A549 (cell line): Measurements from ENCODE around the gene PTEN. TPM values are rescaled to one million over a fixed set of nuclear protein-coding genes. Genes with fewer than 3 reads are reported as not detected.

Experiments used
- ATAC-seq, 2 experiments: fragments of 200-7000 bp in 1 of 2; fragments of >200 bp in 1 of 2; cut with Nextera tagmentation in 1 of 2; cut with Tn5 transposase in 1 of 2; 3 replicates each; pipeline versions ENCODE4 v1.8.0 to v1.9.1; 2018 to 2020; ENCODE audit warnings: mild to moderate bottlenecking in 1 of 2, moderate library complexity in 1 of 2
- CTCF ChIA-PET: fragments of 300-600 bp; sonication (Branson Sonifier 250); formaldehyde crosslinking; extraction: SDS; loops from one replicate; lab custom pipeline; 2021; ENCODE audit warnings: antibody characterized with exemption, inconsistent platforms; lab: Yijun Ruan, JAX
- POLR2A ChIA-PET: fragments of 350-600 bp; formaldehyde crosslinking; extraction: SDS; loops from one replicate; lab custom pipeline; 2021; ENCODE audit warnings: antibody characterized with exemption, inconsistent platforms; lab: Yijun Ruan, JAX
- DNase-seq, 2 experiments: peaks; one replicate each; pipeline versions ENCODE4 v3.0.0 to v3.0.0-alpha.2; 2011 to 2016; ENCODE audit warnings: low read depth in 1 of 2, low spot score in 1 of 2
- FAIRE-seq: peaks from 2 replicates; lab custom pipeline; 2011; peaks lifted over from hg19 to GRCh38; lab: Jason Lieb, UNC
- H3K27ac ChIP-seq, 2 experiments: fragments of >200 bp; sonication (Bioruptor Twin); formaldehyde crosslinking; 3 replicates each; pipeline ENCODE4 v1.5.1; 2016 to 2017
- H3K4me1 ChIP-seq: fragments of >200 bp; sonication (Bioruptor Twin); formaldehyde crosslinking; 3 replicates; pipeline ENCODE4 v1.6.1; 2016
- H3K4me2 ChIP-seq: fragments of >200 bp; sonication (Bioruptor Twin); formaldehyde crosslinking; 3 replicates; pipeline ENCODE4 v1.6.1; 2016
- H3K4me3 ChIP-seq: fragments of >200 bp; sonication (Bioruptor Twin); formaldehyde crosslinking; 3 replicates; pipeline ENCODE4 v1.5.1; 2016
- H3K9me3 ChIP-seq: fragments of >200 bp; sonication (Bioruptor Twin); formaldehyde crosslinking; 3 replicates; pipeline ENCODE4 v1.6.1; 2016
- CBX2 ChIP-seq: fragments of 200-600 bp; sonication (generic); IDR thresholded peaks from 2 replicates; pipeline ENCODE4 v1.6.1; 2016; ENCODE audit warnings: low read depth, mild to moderate bottlenecking, borderline replicate concordance
- CBX8 ChIP-seq: fragments of 200-600 bp; sonication (generic); IDR thresholded peaks from 2 replicates; pipeline ENCODE4 v1.6.1; 2016
- CEBPB ChIP-seq, 2 experiments: fragments of >200 bp in 1 of 2; sonication (Bioruptor Twin) in 1 of 2; formaldehyde crosslinking in 1 of 2; IDR thresholded peaks; 2 replicates each; pipeline ENCODE4 v1.6.1; 2012 to 2016
- EHMT2 ChIP-seq: fragments of 200-600 bp; sonication (generic); IDR thresholded peaks from 2 replicates; pipeline ENCODE4 v1.6.1; 2016; ENCODE audit warnings: antibody characterized with exemption, low read depth, mild to moderate bottlenecking, moderate library complexity
- ESRRA ChIP-seq: fragments of 150-350 bp; IDR thresholded peaks from 2 replicates; pipeline ENCODE4 v1.6.1; 2014; ENCODE audit warnings: mild to moderate bottlenecking, low read length, borderline replicate concordance
- FOSB ChIP-seq: fragments of 250-450 bp; sonication (Bioruptor Pico); IDR thresholded peaks from 2 replicates; pipeline ENCODE4 v1.5.0; 2020; ENCODE audit warnings: mild to moderate bottlenecking, moderate library complexity
- FOSL2 ChIP-seq, 2 experiments: fragments of 450-650 bp in 1 of 2; fragments of >200 bp in 1 of 2; sonication (Bioruptor Twin) in 1 of 2; formaldehyde crosslinking; IDR thresholded peaks; 2 replicates each; pipeline versions ENCODE4 v1.5.0 to v1.6.1; 2016 to 2020; ENCODE audit warnings: mild to moderate bottlenecking in 1 of 2, moderate library complexity in 1 of 2
- GATA3 ChIP-seq: IDR thresholded peaks from 2 replicates; pipeline ENCODE4 v1.6.1; 2012; ENCODE audit warnings: borderline replicate concordance
- HEYL ChIP-seq: fragments of 250-450 bp; sonication (Bioruptor Pico); IDR thresholded peaks from 2 replicates; pipeline ENCODE4 v1.8.0; 2021; ENCODE audit warnings: mild to moderate bottlenecking, moderate library complexity
- HOXA7 ChIP-seq: fragments of 250-450 bp; sonication (Bioruptor Pico); IDR thresholded peaks from 2 replicates; pipeline ENCODE4 v1.5.0; 2020; ENCODE audit warnings: mild to moderate bottlenecking, moderate library complexity
- HOXB13 ChIP-seq: fragments of 250-450 bp; sonication (Bioruptor Pico); IDR thresholded peaks from 2 replicates; pipeline ENCODE4 v1.5.0; 2020; ENCODE audit warnings: low read depth, mild to moderate bottlenecking, moderate library complexity
- HOXB5 ChIP-seq: fragments of 250-450 bp; sonication (Bioruptor Pico); IDR thresholded peaks from 2 replicates; pipeline ENCODE4 v1.5.0; 2020; ENCODE audit warnings: mild to moderate bottlenecking, moderate library complexity
- JUN ChIP-seq, 2 experiments: fragments of >200 bp; sonication (Bioruptor Twin); formaldehyde crosslinking; IDR thresholded peaks; 2 replicates in 1 of 2; 3 replicates in 1 of 2; pipeline ENCODE4 v1.6.1; 2016 to 2017
- JUNB ChIP-seq: fragments of >200 bp; sonication (Bioruptor Twin); formaldehyde crosslinking; IDR thresholded peaks from 2 replicates; pipeline ENCODE4 v1.6.1; 2016
- KDM1A ChIP-seq: fragments of 200-600 bp; sonication (generic); IDR thresholded peaks from 2 replicates; pipeline ENCODE4 v1.6.1; 2016; ENCODE audit warnings: low read depth, mild to moderate bottlenecking
- MYC ChIP-seq: IDR thresholded peaks from 2 replicates; pipeline ENCODE4 v1.6.1; 2012; ENCODE audit warnings: mild to moderate bottlenecking, inconsistent platforms, low read length, improper control_type of control experiment, borderline replicate concordance
- NPAS2 ChIP-seq: fragments of 250-450 bp; sonication (Bioruptor Pico); IDR thresholded peaks from 2 replicates; pipeline ENCODE4 v1.8.0; 2022; ENCODE audit warnings: mild to moderate bottlenecking, moderate library complexity, borderline replicate concordance
- POLR2AphosphoS2 ChIP-seq: conservative IDR thresholded peaks from 2 replicates; pipeline ENCODE4 v1.6.1; 2012; ENCODE audit warnings: low read length, improper control_type of control experiment, inconsistent platforms
- RAD21 ChIP-seq, 2 experiments: fragments of >200 bp in 1 of 2; sonication (Bioruptor Twin) in 1 of 2; formaldehyde crosslinking in 1 of 2; IDR thresholded peaks in 1 of 2; conservative IDR thresholded peaks in 1 of 2; 2 replicates in 1 of 2; 3 replicates in 1 of 2; pipeline ENCODE4 v1.6.1; 2012 to 2018; ENCODE audit warnings: inconsistent platforms in 1 of 2
- RARB ChIP-seq: fragments of 250-450 bp; sonication (Bioruptor Pico); IDR thresholded peaks from 2 replicates; pipeline ENCODE4 v1.8.0; 2021; ENCODE audit warnings: mild to moderate bottlenecking, moderate library complexity
- SMC3 ChIP-seq: fragments of >200 bp; sonication (Bioruptor Twin); formaldehyde crosslinking; IDR thresholded peaks from 3 replicates; pipeline ENCODE4 v1.6.1; 2018; ENCODE audit warnings: inconsistent platforms
- SREBF2 ChIP-seq: fragments of 450-650 bp; IDR thresholded peaks from 2 replicates; pipeline ENCODE4 v1.6.1; 2014; ENCODE audit warnings: mild to moderate bottlenecking, moderate library complexity
- TFCP2L1 ChIP-seq: fragments of 250-450 bp; sonication (Bioruptor Pico); IDR thresholded peaks from 2 replicates; pipeline ENCODE4 v1.5.0; 2021; ENCODE audit warnings: mild to moderate bottlenecking
- ZC3H11A ChIP-seq: fragments of 450-650 bp; IDR thresholded peaks from 2 replicates; pipeline ENCODE4 v1.6.1; 2014; ENCODE audit warnings: antibody characterized with exemption, mild to moderate bottlenecking
- ZNF302 ChIP-seq: fragments of 250-450 bp; sonication (Bioruptor Pico); IDR thresholded peaks from 2 replicates; pipeline ENCODE4 v1.9.0; 2021; ENCODE audit warnings: inconsistent platforms, mild to moderate bottlenecking, moderate library complexity
- WGBS: methylation state at CpG from one replicate; pipeline ENCODE4 v1.1.6; 2017; ENCODE audit errors: missing lambda C conversion rate; 5-methylcytosine and 5-hydroxymethylcytosine counted together
- polyA plus RNA-seq, 4 experiments: library from polyadenylated mRNA; depleted of rRNA in 3 of 4; stranded (reverse); fragments of >200 nt; fragmentation: RNase III in 1 of 4; extraction: RNeasy Plus Mini Kit Qiagen cat#74134 plus additional on column Dnase treatment in 1 of 4; gene quantifications; 2 replicates in 3 of 4; 3 replicates in 1 of 4; pipeline ENCODE4 v1.2.3, GENCODE V29; 2011 to 2017
- TF ChIP-seq, protein P1 (sequence below): IDR thresholded peaks from 2 replicates; pipeline ENCODE4 v1.6.1; 2012; ENCODE audit warnings: low read depth, borderline replicate concordance
- TF ChIP-seq, protein P2 (sequence below): IDR thresholded peaks from 2 replicates; pipeline ENCODE4 v1.6.1; 2012
- TF ChIP-seq, protein P3 (sequence below): fragments of 450-650 bp; IDR thresholded peaks from 2 replicates; pipeline ENCODE4 v1.6.1; 2014; ENCODE audit warnings: antibody characterized with exemption
- TF ChIP-seq, protein P4 (sequence below): fragments of >200 bp; sonication (Bioruptor Twin); formaldehyde crosslinking; IDR thresholded peaks from 2 replicates; pipeline ENCODE4 v1.6.1; 2016

The PTEN gene
- polyA plus RNA-seq, 2 of the 4 experiments (the other 2 are of a cell fraction), result 33.6 to 58.3 TPM

DNA sequence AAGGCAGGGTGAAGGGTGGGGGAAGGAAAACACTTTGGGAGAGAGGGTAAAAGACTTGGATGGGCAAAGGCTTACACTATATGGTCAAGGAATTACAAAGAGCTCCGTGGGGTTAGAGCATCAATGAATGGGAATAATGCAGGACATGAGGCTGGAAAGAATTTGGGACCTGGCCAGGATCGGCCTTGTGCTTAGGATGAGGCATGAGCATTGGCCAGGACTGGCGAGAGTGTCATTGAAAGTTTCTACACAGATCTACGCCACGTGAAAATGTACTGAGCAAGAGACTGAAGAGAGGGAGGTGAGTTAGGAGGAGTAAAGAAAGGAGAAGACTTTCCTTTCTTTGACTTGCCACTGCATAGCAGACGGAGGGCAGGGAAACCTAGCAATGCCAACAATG is 142.8 kb downstream of the PTEN start:
- no peak overlapping the region for H3K4me2 ChIP-seq
- no peaks in the 10 kb centered on the region for H3K9me3 ChIP-seq
- TF ChIP-seq FOSB (no peak), SMC3 (no peak)
- FAIRE-seq, result no peak
- ChIA-PET CTCF (no interaction called here), POLR2A (no interaction called here)
- peaks cover 19% of the 10 kb centered on the region for H3K4me1 ChIP-seq
- no peak for ATAC-seq
- WGBS, result 77% methylated on average over 6 of the region's 6 CpGs
- H3K4me3 ChIP-seq, result no peak overlapping the region
- DNase-seq, result no peak
- H3K27ac ChIP-seq, result no peak overlapping the region

DNA sequence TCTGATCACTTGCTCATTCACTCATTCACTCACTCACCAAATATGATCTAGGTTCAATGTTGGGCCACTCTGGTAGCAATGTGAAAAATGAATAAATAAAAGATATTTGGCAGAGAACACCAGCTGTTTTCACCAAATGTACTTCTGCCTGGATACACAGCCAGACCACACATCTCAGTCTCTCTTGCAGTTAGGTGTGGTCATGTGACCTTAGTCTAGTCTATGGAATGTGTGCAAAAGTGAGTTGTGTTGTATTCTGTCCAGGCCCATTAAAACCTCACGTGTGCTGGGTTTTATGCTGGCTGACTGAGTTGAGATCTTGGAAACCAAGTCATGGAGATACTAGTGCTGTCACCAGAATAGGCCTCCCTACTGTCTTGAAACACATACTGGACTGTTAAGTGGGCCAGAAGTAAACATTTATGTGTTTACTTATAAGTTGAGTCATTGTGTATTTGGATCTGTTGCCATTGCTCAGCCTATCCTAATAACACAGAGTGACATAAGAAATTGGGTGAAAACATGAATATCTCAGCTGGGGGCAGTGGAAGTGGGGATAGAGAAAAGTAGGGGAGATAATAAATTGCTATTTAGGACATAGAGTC is 145.5 kb downstream of the PTEN start:
- CTCF ChIA-PET, result interaction anchor here (0.6 kb wide), 1 partner anchor 483 kb away, joined by 4 read pairs; no protein-coding TSS in a partner anchor
- FAIRE-seq, result peak; percentile 73

DNA sequence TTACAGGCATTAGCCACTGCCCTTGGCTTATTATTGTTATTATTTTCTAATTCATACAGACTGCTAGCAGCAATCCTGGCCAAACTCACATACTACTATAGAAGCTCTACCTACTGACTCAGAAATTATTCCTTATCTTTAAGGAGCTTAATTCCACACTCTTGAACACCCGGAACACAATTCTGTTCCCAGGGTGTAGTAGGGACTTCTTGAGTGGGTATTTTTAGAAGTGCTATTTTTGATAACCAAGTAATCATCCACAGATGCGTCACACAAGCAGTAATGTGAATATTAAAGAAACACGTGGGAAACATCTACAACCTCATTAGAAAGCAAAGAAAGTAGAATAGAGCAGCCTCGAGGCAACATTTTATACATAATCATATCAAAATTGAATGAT is 149.2 kb downstream of the PTEN start:
- H3K9me3 ChIP-seq, result no peaks in the 10 kb centered on the region
- POLR2A ChIA-PET, result no interaction called here
- TF ChIP-seq, protein P1, sequence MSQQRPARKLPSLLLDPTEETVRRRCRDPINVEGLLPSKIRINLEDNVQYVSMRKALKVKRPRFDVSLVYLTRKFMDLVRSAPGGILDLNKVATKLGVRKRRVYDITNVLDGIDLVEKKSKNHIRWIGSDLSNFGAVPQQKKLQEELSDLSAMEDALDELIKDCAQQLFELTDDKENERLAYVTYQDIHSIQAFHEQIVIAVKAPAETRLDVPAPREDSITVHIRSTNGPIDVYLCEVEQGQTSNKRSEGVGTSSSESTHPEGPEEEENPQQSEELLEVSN, result no peak
- TF ChIP-seq RARB (CRISPR knock-in tag) (no peak), SMC3 (no peak), EHMT2 (no peak), CBX8 (no peak)
- H3K4me3 ChIP-seq, result no peak overlapping the region
- H3K4me2 ChIP-seq, result no peak overlapping the region
- FAIRE-seq (peak; percentile 32), DNase-seq (no peak), ATAC-seq (no peak)
- CTCF ChIA-PET, result no interaction called here
- peaks cover 15% of the 10 kb centered on the region for H3K4me1 ChIP-seq
- no peak overlapping the region for H3K27ac ChIP-seq
- 68% methylated on average over 4 of the region's 4 CpGs for WGBS

More for the DNA sequence above, 145.5 kb downstream of the PTEN start:
- H3K4me3 ChIP-seq, result no peak overlapping the region
- TF ChIP-seq TFCP2L1 (CRISPR knock-in tag) (no peak), GATA3 (peak; percentile 60), HOXB5 (CRISPR knock-in tag) (no peak), HOXA7 (CRISPR knock-in tag) (no peak), HEYL (no peak), CBX8 (no peak), KDM1A (no peak), MYC (no peak), CBX2 (no peak), JUNB (peak; percentile 58), ESRRA (no peak), HOXB13 (CRISPR knock-in tag) (no peak), ZNF302 (CRISPR knock-in tag) (no peak), RAD21 (conservative IDR thresholded peaks at IDR 0.05 in 1 of 2, IDR thresholded peaks at IDR 0.05 in 1 of 2) (no peak; a peak in 1 of 5 replicates), SMC3 (no peak), CEBPB (IDR thresholded peaks at IDR 0.05) (peak; percentile 9 to 20; a peak in 2 of 4 replicates), NPAS2 (CRISPR knock-in tag) (no peak), FOSB (no peak), JUN (IDR thresholded peaks at IDR 0.05) (no peak), FOSL2 (IDR thresholded peaks at IDR 0.05) (no peak), FOSL2 (CRISPR knock-in tag; IDR thresholded peaks at IDR 0.05) (peak; percentile 56), SREBF2 (no peak), ZC3H11A (no peak), POLR2AphosphoS2 (no peak)
- TF ChIP-seq, protein P2, sequence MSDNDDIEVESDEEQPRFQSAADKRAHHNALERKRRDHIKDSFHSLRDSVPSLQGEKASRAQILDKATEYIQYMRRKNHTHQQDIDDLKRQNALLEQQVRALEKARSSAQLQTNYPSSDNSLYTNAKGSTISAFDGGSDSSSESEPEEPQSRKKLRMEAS, result peak; percentile 25; the same call in 1 of the 2 replicates
- TF ChIP-seq, protein P3, sequence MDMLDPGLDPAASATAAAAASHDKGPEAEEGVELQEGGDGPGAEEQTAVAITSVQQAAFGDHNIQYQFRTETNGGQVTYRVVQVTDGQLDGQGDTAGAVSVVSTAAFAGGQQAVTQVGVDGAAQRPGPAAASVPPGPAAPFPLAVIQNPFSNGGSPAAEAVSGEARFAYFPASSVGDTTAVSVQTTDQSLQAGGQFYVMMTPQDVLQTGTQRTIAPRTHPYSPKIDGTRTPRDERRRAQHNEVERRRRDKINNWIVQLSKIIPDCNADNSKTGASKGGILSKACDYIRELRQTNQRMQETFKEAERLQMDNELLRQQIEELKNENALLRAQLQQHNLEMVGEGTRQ, result peak; percentile 57
- TF ChIP-seq, protein P4, sequence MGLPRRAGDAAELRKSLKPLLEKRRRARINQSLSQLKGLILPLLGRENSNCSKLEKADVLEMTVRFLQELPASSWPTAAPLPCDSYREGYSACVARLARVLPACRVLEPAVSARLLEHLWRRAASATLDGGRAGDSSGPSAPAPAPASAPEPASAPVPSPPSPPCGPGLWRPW, result no peak
- TF ChIP-seq, protein P1, result no peak
- no peak overlapping the region for H3K27ac ChIP-seq
- peak overlapping the region; percentile 53 for H3K4me2 ChIP-seq
- ATAC-seq, result peak; percentile 71 to 87
- POLR2A ChIA-PET, result no interaction called here
- peak; percentile 7 to 50 for DNase-seq
- WGBS, result 7% methylated on average over 1 of the region's 1 CpG
- no peaks in the 10 kb centered on the region for H3K9me3 ChIP-seq
- peaks cover 19% of the 10 kb centered on the region for H3K4me1 ChIP-seq
